Measurements from ENCODE around the gene GBA3. TPM values are rescaled to one million over a fixed set of nuclear protein-coding genes. Genes with fewer than 3 reads are reported as not detected.

The GBA3 gene
- polyA plus RNA-seq, 1 experiment: not detected

DNA sequence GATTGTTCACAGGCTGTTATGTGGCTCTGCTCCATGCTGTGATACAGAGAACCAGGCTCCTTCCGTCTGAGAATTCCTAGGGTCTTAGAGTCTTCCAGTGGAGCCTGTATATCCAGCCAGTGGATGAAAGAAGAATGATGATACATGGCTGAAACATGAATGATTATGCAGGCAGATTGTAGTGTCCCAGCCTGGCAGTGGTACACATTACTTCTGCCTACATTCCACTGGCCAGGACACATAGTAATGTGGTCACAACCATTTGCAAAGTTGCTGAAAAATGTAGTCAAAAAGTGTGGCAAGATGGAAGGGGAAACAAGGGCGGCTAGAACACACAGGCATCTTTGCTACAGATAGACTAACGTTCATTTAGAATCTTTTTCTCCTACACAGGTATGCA is 4.5 kb upstream of the GBA3 start:
- Histone ChIP-seq H3K27ac (ENCODE audit: low read depth, low read length) (no peak overlapping the region), H3K27me3 (ENCODE audit: control insufficient read depth, insufficient read depth, low read length) (peaks cover under 1% of the 10 kb centered on the region), H3K4me3 (ENCODE audit: low read depth, low read length) (no peak overlapping the region), H3K9me3 (ENCODE audit: control insufficient read depth, insufficient read depth, low read length) (no peaks in the 10 kb centered on the region)
- ChIA-PET CTCF (interaction anchor here (0.6 to 1.1 kb wide), 5 partner anchors 9 to 897 kb away, joined by 3 to 4 read pairs (median 4); no protein-coding TSS in a partner anchor), POLR2A (no interaction called here)
- TF ChIP-seq, protein P1, sequence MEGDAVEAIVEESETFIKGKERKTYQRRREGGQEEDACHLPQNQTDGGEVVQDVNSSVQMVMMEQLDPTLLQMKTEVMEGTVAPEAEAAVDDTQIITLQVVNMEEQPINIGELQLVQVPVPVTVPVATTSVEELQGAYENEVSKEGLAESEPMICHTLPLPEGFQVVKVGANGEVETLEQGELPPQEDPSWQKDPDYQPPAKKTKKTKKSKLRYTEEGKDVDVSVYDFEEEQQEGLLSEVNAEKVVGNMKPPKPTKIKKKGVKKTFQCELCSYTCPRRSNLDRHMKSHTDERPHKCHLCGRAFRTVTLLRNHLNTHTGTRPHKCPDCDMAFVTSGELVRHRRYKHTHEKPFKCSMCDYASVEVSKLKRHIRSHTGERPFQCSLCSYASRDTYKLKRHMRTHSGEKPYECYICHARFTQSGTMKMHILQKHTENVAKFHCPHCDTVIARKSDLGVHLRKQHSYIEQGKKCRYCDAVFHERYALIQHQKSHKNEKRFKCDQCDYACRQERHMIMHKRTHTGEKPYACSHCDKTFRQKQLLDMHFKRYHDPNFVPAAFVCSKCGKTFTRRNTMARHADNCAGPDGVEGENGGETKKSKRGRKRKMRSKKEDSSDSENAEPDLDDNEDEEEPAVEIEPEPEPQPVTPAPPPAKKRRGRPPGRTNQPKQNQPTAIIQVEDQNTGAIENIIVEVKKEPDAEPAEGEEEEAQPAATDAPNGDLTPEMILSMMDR (IDR thresholded peaks at IDR 0.05; ENCODE audit: low read depth, low read length): no peak
- DNase-seq (ENCODE audit: low read depth, low spot score): no peak

DNA sequence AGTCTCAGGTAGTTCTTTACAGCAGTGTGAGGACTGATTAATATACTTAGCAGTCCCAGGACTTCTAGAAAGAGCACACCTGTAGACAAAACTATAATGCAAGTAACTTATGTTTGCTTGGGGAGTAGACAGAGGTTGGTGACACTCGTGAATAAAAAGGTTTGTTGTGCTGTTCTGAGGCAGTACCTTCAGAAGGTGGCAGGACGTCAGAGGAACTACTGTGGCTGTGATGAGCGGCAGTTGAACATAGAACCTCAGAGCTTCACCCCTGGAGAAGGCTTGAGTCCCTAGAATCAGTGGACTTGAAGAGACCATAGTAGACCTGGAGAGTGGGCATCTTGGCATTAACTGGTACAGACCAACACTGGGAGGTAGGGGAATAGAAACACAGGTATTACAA is 3.3 kb upstream of the GBA3 start:
- H3K4me3 ChIP-seq (ENCODE audit: low read depth, low read length): no peak overlapping the region
- no peaks in the 10 kb centered on the region for H3K9me3 ChIP-seq (ENCODE audit: control insufficient read depth, insufficient read depth, low read length)
- H3K27me3 ChIP-seq (ENCODE audit: control insufficient read depth, insufficient read depth, low read length): no peaks in the 10 kb centered on the region
- no peak for DNase-seq (ENCODE audit: low read depth, low spot score)
- H3K27ac ChIP-seq (ENCODE audit: low read depth, low read length): no peak overlapping the region
- ChIA-PET CTCF (interaction anchor here (1.2 kb wide), 1 partner anchor 279 kb away, joined by 12 read pairs; no protein-coding TSS in a partner anchor), POLR2A (no interaction called here)
- TF ChIP-seq, protein P1 (IDR thresholded peaks at IDR 0.05; ENCODE audit: low read depth, low read length): no peak

DNA sequence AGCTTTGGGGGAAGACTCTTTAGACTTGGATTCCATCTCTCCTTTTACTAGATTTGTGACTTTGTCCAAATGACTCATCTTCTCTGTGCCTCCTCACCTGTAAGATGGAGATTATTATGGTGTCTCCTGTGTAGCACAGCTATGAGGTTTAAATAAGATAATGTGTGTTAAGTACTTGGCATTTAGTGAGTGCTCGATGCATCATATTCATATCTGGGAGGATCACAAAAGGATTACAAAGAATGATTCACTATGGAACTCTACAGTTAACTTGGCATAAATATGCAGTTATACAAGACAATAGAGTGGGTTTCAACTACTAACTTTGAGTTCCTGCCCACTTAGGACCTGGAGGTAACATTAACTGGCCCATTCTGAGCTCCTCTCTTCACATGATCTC is 2.3 kb downstream of the GBA3 start:
- H3K27me3 ChIP-seq (ENCODE audit: control insufficient read depth, insufficient read depth, low read length): no peaks in the 10 kb centered on the region
- H3K27ac ChIP-seq (ENCODE audit: low read depth, low read length): no peak overlapping the region
- H3K4me3 ChIP-seq (ENCODE audit: low read depth, low read length): no peak overlapping the region
- ChIA-PET POLR2A (no interaction called here), CTCF (interaction anchor here (1.0 kb wide), 1 partner anchor 284 kb away, joined by 3 read pairs; no protein-coding TSS in a partner anchor)
- no peak for DNase-seq (ENCODE audit: low read depth, low spot score)
- H3K9me3 ChIP-seq (ENCODE audit: control insufficient read depth, insufficient read depth, low read length): no peaks in the 10 kb centered on the region
- TF ChIP-seq, protein P1 (IDR thresholded peaks at IDR 0.05; ENCODE audit: low read depth, low read length): no peak

DNA sequence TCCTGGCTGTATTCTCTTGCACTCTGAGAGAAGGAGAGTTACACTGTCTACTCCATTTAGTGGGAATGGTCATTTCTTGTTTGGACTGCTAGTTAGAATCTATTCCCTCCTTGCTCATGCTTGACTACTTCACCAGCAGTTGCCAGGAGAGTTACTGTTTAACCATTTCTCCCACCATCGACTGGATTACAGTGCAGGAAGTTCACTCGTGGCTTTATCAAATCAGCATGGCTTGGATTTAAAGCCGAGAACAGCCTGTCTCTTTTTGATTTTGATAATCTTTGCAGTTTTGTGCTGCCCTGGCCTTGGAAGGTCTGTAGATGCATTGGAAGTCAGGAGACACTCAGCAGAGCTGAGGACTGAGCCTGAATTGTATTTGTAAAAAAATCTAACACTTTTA is 3.2 kb downstream of the GBA3 start:
- H3K27me3 ChIP-seq (ENCODE audit: control insufficient read depth, insufficient read depth, low read length): no peaks in the 10 kb centered on the region
- no peak overlapping the region for H3K27ac ChIP-seq (ENCODE audit: low read depth, low read length)
- ChIA-PET POLR2A (no interaction called here), CTCF (no interaction called here)
- H3K4me3 ChIP-seq (ENCODE audit: low read depth, low read length): no peak overlapping the region
- no peak for DNase-seq (ENCODE audit: low read depth, low spot score)
- H3K9me3 ChIP-seq (ENCODE audit: control insufficient read depth, insufficient read depth, low read length): no peaks in the 10 kb centered on the region
- TF ChIP-seq, protein P1 (IDR thresholded peaks at IDR 0.05; ENCODE audit: low read depth, low read length): no peak

DNA sequence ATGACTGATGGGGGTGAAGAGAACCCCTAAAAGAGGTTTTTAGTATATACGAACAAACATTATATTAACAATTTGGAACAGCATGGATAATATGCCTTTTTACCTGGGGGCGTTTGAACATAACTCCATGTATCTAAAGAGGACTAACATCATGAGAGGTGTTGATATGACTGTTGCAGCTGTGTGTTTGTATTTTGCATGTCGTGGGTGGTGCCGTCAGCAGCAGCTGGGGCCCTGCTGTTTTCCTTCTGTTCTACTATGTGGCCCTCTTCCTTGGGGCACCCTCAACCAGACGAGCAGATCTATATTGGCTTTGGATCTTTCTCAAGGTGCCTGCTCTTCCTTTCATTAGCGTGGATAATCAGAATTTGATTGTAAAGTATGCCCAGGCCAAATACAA is 11.2 kb downstream of the GBA3 start:
- no peak overlapping the region for H3K4me3 ChIP-seq (ENCODE audit: low read depth, low read length)
- POLR2A ChIA-PET: no interaction called here
- TF ChIP-seq, protein P1 (IDR thresholded peaks at IDR 0.05; ENCODE audit: low read depth, low read length): no peak
- CTCF ChIA-PET: no interaction called here
- no peaks in the 10 kb centered on the region for H3K27me3 ChIP-seq (ENCODE audit: control insufficient read depth, insufficient read depth, low read length)
- no peak for DNase-seq (ENCODE audit: low read depth, low spot score)
- H3K27ac ChIP-seq (ENCODE audit: low read depth, low read length): peak overlapping the region; percentile 11
- H3K9me3 ChIP-seq (ENCODE audit: control insufficient read depth, insufficient read depth, low read length): no peaks in the 10 kb centered on the region
